Retinal pigment epithelial cell (primary cell): ENCODE results near the gene BDKRB2.

Experiments used
- DNase-seq: peaks from one replicate; pipeline ENCODE4 v3.0.0-alpha.2; 2010; ENCODE audit warnings: low read depth
- H3K4me3 ChIP-seq: 2 replicates; pipeline ENCODE4 v1.5.1; 2011; ENCODE audit warnings: mild to moderate bottlenecking, low read length, control low read depth, moderate library complexity
- TF ChIP-seq, protein P1 (sequence below): conservative IDR thresholded peaks from 2 replicates; pipeline ENCODE4 v1.5.1; 2011; ENCODE audit warnings: low read depth, low read length, control low read depth, inconsistent platforms

BDKRB2 gene

DNA sequence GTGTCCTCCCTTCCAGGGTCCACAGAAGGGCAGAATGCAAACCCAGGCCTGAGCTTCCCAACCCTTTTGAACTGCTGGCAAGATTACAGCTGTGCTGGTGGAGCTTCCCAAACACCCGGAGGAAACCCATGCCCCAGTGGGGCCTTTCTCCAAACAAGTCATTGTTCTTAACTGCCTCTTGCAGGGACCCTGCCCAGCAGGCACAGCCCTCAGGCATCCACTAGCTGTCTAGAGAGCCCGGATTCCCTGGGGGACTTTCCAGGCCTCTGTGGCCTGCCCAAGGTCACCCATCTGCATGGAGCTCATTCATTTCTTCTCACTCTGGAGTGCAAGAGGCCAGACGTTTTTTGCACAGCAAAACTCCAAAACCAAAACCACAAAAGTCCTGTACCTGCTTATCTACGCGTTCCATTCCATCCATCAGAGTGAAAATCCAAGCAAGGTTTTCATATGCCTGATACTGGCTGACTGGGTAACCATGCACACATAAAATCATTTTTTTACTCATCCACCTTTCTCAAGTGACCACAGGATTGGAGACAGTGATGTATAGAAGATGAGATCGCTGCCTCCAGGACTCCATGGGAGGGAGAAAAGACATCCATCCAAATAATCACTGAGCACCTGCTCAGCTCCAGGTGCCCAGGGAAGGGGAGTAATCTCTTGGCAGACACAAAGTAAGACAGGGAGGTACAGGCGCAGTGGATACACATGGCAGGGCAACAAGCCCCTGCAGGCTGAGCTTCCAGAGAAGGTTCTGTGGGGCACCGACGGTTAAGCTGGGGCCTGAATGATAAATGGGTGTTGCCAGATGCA, 17.2 kb upstream of the BDKRB2 start:
- H3K4me3 ChIP-seq = no peak overlapping the region
- TF ChIP-seq, protein P1, sequence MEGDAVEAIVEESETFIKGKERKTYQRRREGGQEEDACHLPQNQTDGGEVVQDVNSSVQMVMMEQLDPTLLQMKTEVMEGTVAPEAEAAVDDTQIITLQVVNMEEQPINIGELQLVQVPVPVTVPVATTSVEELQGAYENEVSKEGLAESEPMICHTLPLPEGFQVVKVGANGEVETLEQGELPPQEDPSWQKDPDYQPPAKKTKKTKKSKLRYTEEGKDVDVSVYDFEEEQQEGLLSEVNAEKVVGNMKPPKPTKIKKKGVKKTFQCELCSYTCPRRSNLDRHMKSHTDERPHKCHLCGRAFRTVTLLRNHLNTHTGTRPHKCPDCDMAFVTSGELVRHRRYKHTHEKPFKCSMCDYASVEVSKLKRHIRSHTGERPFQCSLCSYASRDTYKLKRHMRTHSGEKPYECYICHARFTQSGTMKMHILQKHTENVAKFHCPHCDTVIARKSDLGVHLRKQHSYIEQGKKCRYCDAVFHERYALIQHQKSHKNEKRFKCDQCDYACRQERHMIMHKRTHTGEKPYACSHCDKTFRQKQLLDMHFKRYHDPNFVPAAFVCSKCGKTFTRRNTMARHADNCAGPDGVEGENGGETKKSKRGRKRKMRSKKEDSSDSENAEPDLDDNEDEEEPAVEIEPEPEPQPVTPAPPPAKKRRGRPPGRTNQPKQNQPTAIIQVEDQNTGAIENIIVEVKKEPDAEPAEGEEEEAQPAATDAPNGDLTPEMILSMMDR = no peak
- DNase-seq = no peak

- TF ChIP-seq, protein P1 = no peak
- DNase-seq = no peak
- H3K4me3 ChIP-seq = no peak overlapping the region
Observed at GRCh38 chr14:96189281-96189711, 15.3 kb upstream of the BDKRB2 start.

DNA sequence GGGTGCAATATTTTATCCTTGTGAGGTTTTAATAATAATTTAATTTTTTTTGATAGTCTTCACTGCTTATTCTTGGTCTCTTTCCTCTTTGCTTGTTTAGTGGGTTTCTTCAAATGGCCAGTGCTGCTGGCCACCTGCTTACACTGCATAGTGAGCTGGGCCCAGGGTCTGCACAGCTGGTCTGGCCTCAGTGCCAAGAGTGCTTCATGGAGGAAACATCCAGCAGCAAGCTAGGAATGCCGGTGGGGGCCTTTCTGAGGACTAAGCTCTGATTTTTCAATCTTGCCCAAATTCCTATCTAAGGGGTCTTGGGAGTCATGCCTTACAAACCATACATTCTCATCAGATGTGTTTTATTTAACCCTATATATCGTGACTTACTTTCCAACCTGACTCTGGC, 13.3 kb upstream of the BDKRB2 start:
- no peak for DNase-seq
- TF ChIP-seq, protein P1 = no peak
- H3K4me3 ChIP-seq = no peak overlapping the region

DNA sequence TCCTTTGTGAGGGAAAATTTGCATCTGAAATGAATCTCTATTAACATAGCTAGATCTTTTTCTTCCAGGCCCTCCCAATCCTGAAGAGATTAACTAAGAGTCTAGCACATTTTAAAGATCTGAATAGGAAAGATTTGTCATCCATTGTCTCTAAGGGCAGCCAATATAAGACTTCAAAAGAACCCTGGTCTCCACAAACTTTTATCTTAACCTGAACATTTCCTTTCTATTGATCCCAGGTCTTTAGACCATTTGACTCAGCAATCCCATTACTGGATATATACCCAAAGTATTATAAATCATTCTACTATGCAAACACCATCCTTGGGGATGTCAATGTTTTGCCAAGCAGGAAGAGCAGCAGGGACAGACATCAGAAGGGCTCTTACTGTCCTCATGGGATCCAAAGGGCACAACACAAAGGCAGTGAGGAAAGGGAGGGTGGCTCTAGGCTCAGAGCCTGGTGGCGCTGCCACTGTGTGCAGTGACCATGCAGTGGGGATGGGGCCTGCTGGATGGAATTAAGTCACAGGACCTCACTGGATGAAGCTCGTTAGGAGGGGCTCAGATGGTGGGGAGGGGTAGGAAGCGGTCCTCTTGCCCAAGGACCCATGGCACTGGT, 12.7 kb upstream of the BDKRB2 start:
- no peak overlapping the region for H3K4me3 ChIP-seq
- DNase-seq = no peak
- TF ChIP-seq, protein P1 = no peak

- DNase-seq = no peak
- no peak overlapping the region for H3K4me3 ChIP-seq
- TF ChIP-seq, protein P1 = no peak
Observed at GRCh38 chr14:96192975-96193805, 11.4 kb upstream of the BDKRB2 start.

GRCh38 chr14:96194262-96194656, 10.4 kb upstream of the BDKRB2 start:
- H3K4me3 ChIP-seq = no peak overlapping the region
- no peak for DNase-seq
- TF ChIP-seq, protein P1 = no peak
